Gastroesophageal sphincter (tissue), 4 donors: ENCODE results near the gene NRP2. TPM values are rescaled to one million over a fixed set of nuclear protein-coding genes. Genes with fewer than 3 reads are reported as not detected.
A peak's percentile ranks its signal among the peaks of the same experiment; 100 is the strongest.

Source experiments
- ATAC-seq: fragments of 150-250 bp; one replicate; pipeline ENCODE4 v1.9.1; 2016; ENCODE audit warnings: mild to moderate bottlenecking, moderate library complexity
- H3K27ac ChIP-seq, 4 donors: fragments of 200-600 bp; sonication (generic) in 3 of 4; 1 replicate in 3 of 4; 2 replicates in 1 of 4; pipeline ENCODE4 v1.5.1; 2016 to 2019
- H3K27me3 ChIP-seq: fragments of 200-600 bp; sonication (generic); one replicate; pipeline ENCODE4 v1.5.1; 2019
- H3K36me3 ChIP-seq, 2 donors: fragments of 200-600 bp; sonication (generic); one replicate each; pipeline ENCODE4 v1.5.1; 2019; ENCODE audit warnings: control low read depth in 1 of 2
- H3K4me1 ChIP-seq, 3 donors: fragments of 200-600 bp; sonication (generic); 1 replicate in 2 of 3; 2 replicates in 1 of 3; pipeline ENCODE4 v1.5.1; 2016 to 2019; ENCODE audit warnings: control low read depth in 2 of 3
- H3K4me3 ChIP-seq, 2 donors: fragments of 200-600 bp; sonication (generic); one replicate each; pipeline ENCODE4 v1.5.1; 2019; ENCODE audit warnings: mild to moderate bottlenecking in 1 of 2, moderate library complexity in 1 of 2
- H3K9me3 ChIP-seq, 3 donors: fragments of 200-600 bp; sonication (generic); one replicate each; pipeline ENCODE4 v1.5.1; 2017 to 2019; ENCODE audit warnings: control low read depth in 2 of 3
- CTCF ChIP-seq, 4 experiments: fragments of 200-600 bp in 2 of 4; fragments of 450-650 bp in 2 of 4; sonication (generic) in 1 of 4; IDR thresholded peaks; one replicate each; pipeline ENCODE4 v1.5.1; 2017 to 2019; ENCODE audit warnings: antibody characterized with exemption in 4 of 4, mild to moderate bottlenecking in 2 of 4, moderate library complexity in 2 of 4
- EP300 ChIP-seq: sonication (generic); formaldehyde crosslinking; IDR thresholded peaks from one replicate; pipeline ENCODE4 v1.6.1; 2017; ENCODE audit warnings: antibody characterized with exemption, mild to moderate bottlenecking
- POLR2A ChIP-seq, 2 donors: fragments of 450-650 bp; IDR thresholded peaks; one replicate each; pipeline ENCODE4 v1.6.1; 2017; ENCODE audit warnings: antibody characterized with exemption in 2 of 2, mild to moderate bottlenecking in 2 of 2, moderate library complexity in 1 of 2
- POLR2AphosphoS5 ChIP-seq: sonication (generic); formaldehyde crosslinking; IDR thresholded peaks from one replicate; pipeline ENCODE4 v1.6.1; 2017; ENCODE audit warnings: antibody characterized with exemption
- WGBS, 2 donors: methylation state at CpG; one replicate each; pipeline ENCODE4 v1.1.5; 2018; ENCODE audit warnings: low coverage in 1 of 2; 5-methylcytosine and 5-hydroxymethylcytosine counted together
- total RNA-seq, 4 donors: library from RNA; depleted of rRNA; stranded (reverse); fragments of >200 nt; gene quantifications; one replicate each; pipeline ENCODE4 v1.1.0, GENCODE V29; 2016

NRP2 gene
- total RNA-seq, 4 donors from 2014 or later, result 278 to 466 (median 371) TPM

GRCh38 chr2:205772983-205773382 lies 90.7 kb downstream of the NRP2 start:
- H3K27ac ChIP-seq, result peak overlapping the region in 3 of 4 donors; percentile 85 to 96 (median 94)
- H3K4me3 ChIP-seq, result no peak overlapping the region
- WGBS, 2 donors, result 50 to 55% methylated on average over 3 of the region's 3 CpGs
- TF ChIP-seq POLR2A (IDR thresholded peaks at IDR 0.05) (no peak), CTCF (IDR thresholded peaks at IDR 0.05) (no peak), EP300 (no peak), POLR2AphosphoS5 (no peak)
- H3K9me3 ChIP-seq, result no peaks in the 10 kb centered on the region
- no peak for ATAC-seq
- peaks cover 0 to 23% of the 10 kb centered on the region in 2 donors for H3K36me3 ChIP-seq
- peaks cover 15 to 100% (median 27%) of the 10 kb centered on the region in 3 donors for H3K4me1 ChIP-seq
- no peaks in the 10 kb centered on the region for H3K27me3 ChIP-seq

GRCh38 chr2:205773989-205774388 lies 91.7 kb downstream of the NRP2 start:
- peaks cover 0 to 14% of the 10 kb centered on the region in 2 donors for H3K36me3 ChIP-seq
- TF ChIP-seq CTCF (IDR thresholded peaks at IDR 0.05), result no peak
- no peak for TF ChIP-seq POLR2AphosphoS5
- no peak for TF ChIP-seq EP300
- TF ChIP-seq POLR2A (IDR thresholded peaks at IDR 0.05), result no peak
- ATAC-seq, result no peak
- no peaks in the 10 kb centered on the region for H3K27me3 ChIP-seq
- H3K4me3 ChIP-seq, result no peak overlapping the region
- peak overlapping the region; percentile 54 to 96 (median 90) for H3K27ac ChIP-seq
- 80% methylated on average over 1 of the region's 1 CpG; no CpG with 5 or more reads in 1 of the 2 donors for WGBS, 2 donors
- peaks cover 9 to 100% (median 19%) of the 10 kb centered on the region in 3 donors for H3K4me1 ChIP-seq
- no peaks in the 10 kb centered on the region for H3K9me3 ChIP-seq

GRCh38 chr2:205775097-205775877 lies 93.0 kb downstream of the NRP2 start:
- Histone ChIP-seq H3K4me3 (no peak overlapping the region), H3K9me3 (no peaks in the 10 kb centered on the region), H3K4me1 (peaks cover 4 to 100% (median 19%) of the 10 kb centered on the region in 3 donors), H3K27me3 (no peaks in the 10 kb centered on the region), H3K27ac (peak overlapping the region; percentile 54 to 96 (median 90)), H3K36me3 (peaks cover 0 to 14% of the 10 kb centered on the region in 2 donors)
- ATAC-seq, result no peak
- 29 to 39% methylated on average over 4 to 5 of the region's 6 CpGs for WGBS, 2 donors
- no peak for TF ChIP-seq POLR2A (IDR thresholded peaks at IDR 0.05)
- no peak for TF ChIP-seq CTCF (IDR thresholded peaks at IDR 0.05)
- TF ChIP-seq POLR2AphosphoS5, result peak; percentile 51

GRCh38 chr2:205776139-205776538 lies 93.8 kb downstream of the NRP2 start:
- peak; percentile 39 for ATAC-seq
- H3K27ac ChIP-seq, result peak overlapping the region; percentile 9 to 96 (median 90)
- no peak overlapping the region for H3K4me3 ChIP-seq
- peak in 3 of 4 experiments; percentile 43 to 63 (median 60) for TF ChIP-seq CTCF (IDR thresholded peaks at IDR 0.05)
- TF ChIP-seq POLR2A (IDR thresholded peaks at IDR 0.05), result no peak
- no peaks in the 10 kb centered on the region for H3K27me3 ChIP-seq
- H3K9me3 ChIP-seq, result no peaks in the 10 kb centered on the region
- 81% methylated on average over 7 of the region's 19 CpGs; no CpG with 5 or more reads in 1 of the 2 donors for WGBS, 2 donors
- peaks cover 4 to 100% (median 17%) of the 10 kb centered on the region in 3 donors for H3K4me1 ChIP-seq
- peaks cover 0 to 14% of the 10 kb centered on the region in 2 donors for H3K36me3 ChIP-seq

GRCh38 chr2:205776720-205777119 lies 94.4 kb downstream of the NRP2 start:
- H3K36me3 ChIP-seq, result peaks cover 0 to 14% of the 10 kb centered on the region in 2 donors
- peaks cover 4 to 100% (median 11%) of the 10 kb centered on the region in 3 donors for H3K4me1 ChIP-seq
- peak overlapping the region; percentile 4 to 96 (median 90) for H3K27ac ChIP-seq
- no peaks in the 10 kb centered on the region for H3K27me3 ChIP-seq
- no peak for ATAC-seq
- H3K9me3 ChIP-seq, result no peaks in the 10 kb centered on the region
- TF ChIP-seq EP300 (no peak), CTCF (IDR thresholded peaks at IDR 0.05) (no peak), POLR2A (IDR thresholded peaks at IDR 0.05) (no peak), POLR2AphosphoS5 (no peak)
- WGBS, 2 donors, result 45 to 71% methylated on average over 2 to 5 of the region's 5 CpGs
- no peak overlapping the region for H3K4me3 ChIP-seq
